22Rv1 (cell line): ENCODE data around the gene ATRX.

ENCODE experiments used
- ZFX ChIP-seq: fragments of 450-650 bp; IDR thresholded peaks from 2 replicates; pipeline ENCODE4 v1.6.1; 2017; ENCODE audit warnings: antibody characterized with exemption, borderline replicate concordance
- TF ChIP-seq, protein P1 (sequence below): fragments of 450-650 bp; IDR thresholded peaks from 2 replicates; pipeline ENCODE4 v1.5.1; 2017; ENCODE audit warnings: mild to moderate bottlenecking

DNA sequence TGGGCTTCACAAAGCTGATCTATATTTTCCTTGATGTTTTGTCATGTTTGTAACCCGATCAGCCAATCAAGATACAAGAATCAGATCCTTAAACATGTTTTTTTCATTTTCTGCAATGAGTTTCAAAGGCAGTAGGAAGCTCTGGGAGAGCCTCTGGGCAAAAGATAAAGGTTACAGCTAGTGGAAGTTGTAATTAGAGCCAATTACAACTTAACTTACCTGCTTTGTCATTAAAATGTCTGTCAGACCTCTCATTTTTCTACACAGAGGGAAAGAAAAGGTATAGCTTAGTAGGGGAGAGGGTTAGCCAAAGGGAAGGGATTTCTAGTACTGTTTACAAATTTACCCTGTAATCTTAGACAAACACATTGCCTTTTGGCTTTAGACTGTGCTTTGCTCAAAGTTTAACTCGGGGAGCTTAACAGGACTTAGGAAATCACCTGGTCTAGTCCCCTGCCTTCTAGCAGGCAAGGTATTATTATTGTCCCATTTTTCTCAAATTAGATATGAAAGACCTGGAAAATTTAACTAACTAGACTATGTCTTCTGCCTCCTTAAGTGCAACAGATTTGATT lies 283.0 kb downstream of the ATRX start:
- TF ChIP-seq, protein P1, sequence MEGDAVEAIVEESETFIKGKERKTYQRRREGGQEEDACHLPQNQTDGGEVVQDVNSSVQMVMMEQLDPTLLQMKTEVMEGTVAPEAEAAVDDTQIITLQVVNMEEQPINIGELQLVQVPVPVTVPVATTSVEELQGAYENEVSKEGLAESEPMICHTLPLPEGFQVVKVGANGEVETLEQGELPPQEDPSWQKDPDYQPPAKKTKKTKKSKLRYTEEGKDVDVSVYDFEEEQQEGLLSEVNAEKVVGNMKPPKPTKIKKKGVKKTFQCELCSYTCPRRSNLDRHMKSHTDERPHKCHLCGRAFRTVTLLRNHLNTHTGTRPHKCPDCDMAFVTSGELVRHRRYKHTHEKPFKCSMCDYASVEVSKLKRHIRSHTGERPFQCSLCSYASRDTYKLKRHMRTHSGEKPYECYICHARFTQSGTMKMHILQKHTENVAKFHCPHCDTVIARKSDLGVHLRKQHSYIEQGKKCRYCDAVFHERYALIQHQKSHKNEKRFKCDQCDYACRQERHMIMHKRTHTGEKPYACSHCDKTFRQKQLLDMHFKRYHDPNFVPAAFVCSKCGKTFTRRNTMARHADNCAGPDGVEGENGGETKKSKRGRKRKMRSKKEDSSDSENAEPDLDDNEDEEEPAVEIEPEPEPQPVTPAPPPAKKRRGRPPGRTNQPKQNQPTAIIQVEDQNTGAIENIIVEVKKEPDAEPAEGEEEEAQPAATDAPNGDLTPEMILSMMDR: no peak
- TF ChIP-seq ZFX: no peak
